ENCODE measurements around the gene RELN.

The RELN gene

DNA sequence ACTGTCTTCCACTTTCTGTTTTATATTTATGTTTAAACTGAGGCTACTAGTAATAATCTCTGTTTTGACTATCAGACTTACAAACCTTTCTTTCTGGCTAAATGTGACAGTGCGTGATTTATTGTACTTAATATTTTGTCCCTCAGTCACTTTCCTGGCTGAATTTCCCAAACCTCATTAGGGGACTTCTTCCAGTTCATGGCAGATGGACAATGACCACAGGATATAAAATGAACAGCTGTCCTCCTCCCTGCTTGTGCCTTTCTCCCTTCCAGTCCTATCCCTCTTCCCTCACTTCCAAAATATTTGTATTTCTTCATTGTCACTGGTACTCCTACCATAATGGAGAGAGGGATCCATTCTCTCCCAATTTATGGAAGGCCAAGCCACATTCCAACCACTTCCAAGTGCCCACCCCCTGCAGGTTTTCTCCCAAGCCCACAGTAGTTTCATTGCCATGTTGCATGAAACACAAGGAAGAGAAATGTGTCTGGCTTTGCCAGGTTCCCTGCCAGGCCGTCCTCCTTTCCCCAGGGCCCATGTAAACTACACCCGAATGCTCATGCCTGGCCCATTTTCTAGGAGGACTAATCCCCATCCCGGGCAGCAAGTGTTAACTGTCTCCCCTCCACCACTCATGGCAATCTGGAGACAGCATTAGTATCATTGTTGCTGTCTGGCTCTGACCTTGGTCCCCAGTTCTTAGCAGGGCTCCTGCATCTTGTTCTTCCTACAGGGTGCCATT is 273.9 kb downstream of the RELN start:
- no peak for DNase-seq (ENCODE audit: low spot score)

GRCh38 chr7:103714376-103714927 is 275.0 kb downstream of the RELN start:
- no peak for DNase-seq (ENCODE audit: low spot score)

GRCh38 chr7:103712991-103713778 is 276.3 kb downstream of the RELN start:
- no peak for DNase-seq (ENCODE audit: low spot score)

- DNase-seq (ENCODE audit: low spot score): no peak
These were observed 278.0 kb downstream of the RELN start for GRCh38 chr7:103711413-103711812.

- no peak for DNase-seq (ENCODE audit: low spot score)
These were observed 279.2 kb downstream of the RELN start for GRCh38 chr7:103710247-103710646.

DNA sequence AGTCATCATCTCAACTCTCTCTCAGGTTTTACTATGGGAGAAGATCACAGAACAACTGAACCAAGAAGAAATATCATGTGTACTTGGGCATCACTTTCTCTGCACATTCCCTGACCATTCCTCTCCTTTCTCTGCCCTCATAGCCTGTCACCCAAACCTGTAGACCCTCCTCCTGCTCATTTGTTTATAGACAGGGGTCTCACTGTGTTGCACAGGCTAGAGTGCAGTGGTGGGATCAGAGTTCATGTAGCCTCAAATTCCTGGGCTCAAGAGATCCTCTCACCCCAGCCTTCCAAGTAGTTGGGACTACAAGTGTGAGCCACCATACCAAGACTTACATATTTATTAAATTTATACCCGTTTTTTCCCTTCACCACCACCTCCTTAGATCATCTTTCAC is 282.7 kb downstream of the RELN start:
- DNase-seq (ENCODE audit: low spot score): no peak

GRCh38 chr7:103705542-103705941 is 283.9 kb downstream of the RELN start:
- DNase-seq (ENCODE audit: low spot score): no peak

- DNase-seq (ENCODE audit: low spot score): no peak
These were observed 284.8 kb downstream of the RELN start for GRCh38 chr7:103704701-103705100.

GRCh38 chr7:103702982-103703381 is 286.5 kb downstream of the RELN start:
- DNase-seq (ENCODE audit: low spot score): no peak

DNA sequence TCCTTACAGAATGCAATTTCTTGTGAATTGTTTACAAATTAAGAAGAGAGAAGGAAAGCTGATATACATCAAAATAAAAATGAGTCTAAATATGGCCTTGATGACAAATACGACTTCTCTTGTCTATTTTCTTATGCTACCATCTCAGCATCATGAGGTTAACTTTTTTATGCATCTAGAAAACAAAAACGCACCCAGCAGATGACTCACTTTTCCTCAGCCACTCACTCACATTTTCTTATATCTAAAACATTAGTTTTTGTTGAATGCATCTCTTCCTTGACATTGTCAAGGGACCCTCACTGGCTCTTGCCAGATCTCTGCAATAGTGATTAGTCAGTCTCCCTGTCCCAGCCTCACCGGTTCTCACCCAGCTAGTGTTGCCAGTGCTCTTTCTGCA is 287.0 kb downstream of the RELN start:
- no peak for DNase-seq (ENCODE audit: low spot score)

DNA sequence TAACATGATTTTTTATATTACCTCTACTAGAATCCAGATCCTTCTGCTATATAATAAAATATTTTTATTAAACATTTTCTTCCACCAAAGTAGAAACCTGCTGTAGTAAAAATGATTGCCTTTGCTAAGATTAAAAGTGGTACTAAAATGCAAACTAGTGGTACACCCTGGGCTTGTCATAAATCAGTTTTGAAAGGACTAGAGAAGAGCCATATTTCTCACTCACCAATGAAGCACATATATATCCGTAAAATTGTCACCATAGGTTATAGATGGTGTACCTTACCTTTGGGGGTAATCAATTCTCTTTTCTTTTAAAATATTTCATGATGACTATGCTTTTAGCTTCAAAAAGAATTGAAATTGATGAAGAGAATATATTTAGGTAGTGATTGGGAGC is 290.4 kb downstream of the RELN start:
- no peak for DNase-seq (ENCODE audit: low spot score)

GRCh38 chr7:103698064-103698463 is 291.4 kb downstream of the RELN start:
- DNase-seq (ENCODE audit: low spot score): no peak

DNA sequence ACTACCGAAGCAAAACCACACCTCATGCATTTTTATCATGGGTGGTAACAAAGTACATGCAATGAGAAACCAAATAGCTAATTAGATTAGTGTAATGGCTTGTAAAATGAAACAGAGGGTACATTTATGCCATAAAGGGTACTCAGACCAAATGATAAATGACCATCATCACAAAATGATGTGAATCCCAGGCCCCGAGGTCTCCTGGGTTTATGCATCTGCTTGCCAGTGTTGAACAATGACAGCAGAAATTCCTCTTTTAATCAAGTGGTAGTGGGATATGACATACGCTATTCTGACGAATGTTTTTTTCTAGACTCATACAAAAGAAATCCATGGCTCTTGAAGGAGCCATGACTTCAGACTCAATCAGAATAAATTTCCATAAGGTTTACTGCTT is 293.9 kb downstream of the RELN start:
- DNase-seq (ENCODE audit: low spot score): no peak

- no peak for DNase-seq (ENCODE audit: low spot score)
These were observed 295.2 kb downstream of the RELN start for GRCh38 chr7:103694304-103694703.

GRCh38 chr7:103691291-103691690 is 298.2 kb downstream of the RELN start:
- no peak for DNase-seq (ENCODE audit: low spot score)

- no peak for DNase-seq (ENCODE audit: low spot score)
These were observed 299.1 kb downstream of the RELN start for GRCh38 chr7:103690242-103690974.

DNA sequence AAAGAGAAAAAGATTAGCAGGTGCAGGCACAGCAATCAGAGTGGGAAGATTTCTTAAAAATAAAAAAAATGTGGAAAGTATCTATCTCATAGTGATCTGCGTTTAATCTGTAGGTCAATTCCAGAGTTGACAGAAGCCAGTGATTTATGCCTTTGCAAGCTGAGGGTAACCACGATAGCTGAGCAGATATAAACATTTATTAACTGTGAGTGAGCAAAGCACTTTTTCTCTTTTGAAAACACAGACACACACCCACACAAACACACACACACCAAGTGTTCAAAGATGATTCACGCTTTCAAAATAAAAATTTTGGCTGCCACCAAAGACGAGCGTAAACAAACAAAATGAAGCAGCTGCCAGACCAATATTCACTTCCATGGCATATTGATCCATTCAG is 300.2 kb downstream of the RELN start:
- no peak for DNase-seq (ENCODE audit: low spot score)

- no peak for DNase-seq (ENCODE audit: low spot score)
These were observed 301.5 kb downstream of the RELN start for GRCh38 chr7:103687951-103688350.

GRCh38 chr7:103687272-103687671 is 302.2 kb downstream of the RELN start:
- no peak for DNase-seq (ENCODE audit: low spot score)

GRCh38 chr7:103686763-103687162 is 302.7 kb downstream of the RELN start:
- no peak for DNase-seq (ENCODE audit: low spot score)

DNA sequence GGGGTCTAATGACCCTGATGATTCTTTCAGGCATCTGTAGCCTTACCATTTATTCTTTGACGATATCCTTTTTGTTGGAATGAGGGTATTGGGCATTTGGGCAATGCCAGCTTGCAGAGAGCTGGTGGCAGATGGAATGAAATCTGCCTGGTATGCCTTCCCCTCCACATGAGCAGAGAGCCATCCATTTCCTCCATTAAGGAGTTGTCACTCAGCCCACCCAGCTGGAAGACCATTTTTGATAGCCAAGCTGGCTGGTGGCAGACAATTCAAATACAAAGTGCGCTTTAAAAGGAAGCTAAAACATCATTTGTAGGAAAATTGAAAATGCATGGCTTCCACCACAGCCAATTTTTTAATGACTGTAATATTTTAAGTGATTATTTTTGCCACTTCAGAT is 303.4 kb downstream of the RELN start:
- no peak for DNase-seq (ENCODE audit: low spot score)

DNA sequence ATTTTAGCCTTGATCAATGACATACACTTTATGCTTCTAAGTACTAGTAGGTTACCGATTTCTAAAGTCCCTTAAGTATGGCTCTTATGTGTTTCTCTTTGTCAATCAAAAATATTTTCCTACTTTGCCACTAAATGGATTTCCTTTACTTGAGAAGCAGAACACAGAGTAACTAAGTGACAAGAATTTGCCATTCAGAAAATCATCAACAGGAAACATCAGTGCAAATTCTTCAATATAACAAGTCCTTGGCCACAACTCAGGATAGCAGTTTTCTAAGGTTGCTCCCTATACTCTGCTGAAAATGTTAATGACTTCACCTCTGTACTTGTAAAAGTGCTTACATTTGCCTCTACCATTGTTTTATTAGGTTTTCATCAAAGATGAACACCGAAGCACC is 303.8 kb downstream of the RELN start:
- no peak for DNase-seq (ENCODE audit: low spot score)

DNA sequence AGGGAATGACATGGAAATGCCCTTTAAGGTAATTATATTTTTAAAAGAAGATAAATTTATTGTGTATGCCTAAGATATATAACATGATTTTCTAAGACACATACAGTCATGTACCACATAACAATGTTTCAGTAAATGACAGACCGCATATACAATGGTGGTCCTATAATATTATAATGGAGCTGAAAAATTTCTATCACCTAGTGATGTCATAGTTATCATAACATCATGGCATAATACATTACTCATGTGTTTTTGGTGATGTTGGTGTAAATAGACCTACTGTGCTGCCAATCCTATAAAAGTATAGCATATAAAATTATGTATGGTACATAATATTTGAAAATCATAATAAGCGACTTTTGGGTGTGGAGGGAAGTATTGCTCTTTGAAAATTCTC is 306.1 kb downstream of the RELN start:
- DNase-seq (ENCODE audit: low spot score): no peak

All from left forelimb (tissue), 1 donor.